Neural cell (in vitro differentiated cells): ENCODE results near the gene POLR3E. TPM values are rescaled to one million over a fixed set of nuclear protein-coding genes. Genes with fewer than 3 reads are reported as not detected.

Experiments
- H2AFZ ChIP-seq: fragments of 200-600, 300-800 bp; sonication (generic), shearing (Covaris generic); 2 replicates; pipeline ENCODE4 v1.6.0; 2014; ENCODE audit warnings: low read depth, mild to moderate bottlenecking, antibody characterized with exemption, low read length, moderate library complexity
- H3F3A ChIP-seq: fragments of 200-600 bp; shearing (Covaris generic); 2 replicates; pipeline ENCODE4 v1.6.1; 2016; ENCODE audit warnings: mild to moderate bottlenecking, moderate library complexity, mixed read lengths, antibody characterized with exemption, low read length; ENCODE audit not compliant: insufficient read depth, poor library complexity, severe bottlenecking
- H3K27ac ChIP-seq: fragments of 200-600, 300-800 bp; sonication (generic), shearing (Covaris generic); 2 replicates; pipeline ENCODE4 v1.5.1; 2014; ENCODE audit warnings: mild to moderate bottlenecking, low read length, moderate library complexity
- H3K27me3 ChIP-seq: fragments of 300-800, 200-600 bp; sonication (generic), shearing (Covaris generic); 2 replicates; pipeline ENCODE4 v1.6.0; 2014; ENCODE audit warnings: mild to moderate bottlenecking, low read depth, low read length, moderate library complexity; ENCODE audit not compliant: insufficient read depth
- H3K36me3 ChIP-seq: fragments of 300-800, 200-600 bp; sonication (generic), shearing (Covaris generic); 2 replicates; pipeline ENCODE4 v1.5.1; 2014; ENCODE audit warnings: mild to moderate bottlenecking, antibody characterized with exemption, low read length, moderate library complexity; ENCODE audit not compliant: insufficient read depth
- H3K4me2 ChIP-seq: fragments of 300-800, 200-600 bp; sonication (generic), shearing (Covaris generic); 2 replicates; pipeline ENCODE4 v1.6.0; 2014; ENCODE audit warnings: mild to moderate bottlenecking, low read length
- H3K4me3 ChIP-seq: fragments of 300-800, 200-600 bp; sonication (generic), shearing (Covaris generic); 2 replicates; pipeline ENCODE4 v1.5.1; 2014; ENCODE audit warnings: mild to moderate bottlenecking, low read length, moderate library complexity
- H3K79me2 ChIP-seq: fragments of 200-600 bp; shearing (Covaris generic); replicated peaks from 2 replicates; pipeline ENCODE4 v1.6.0; 2014; ENCODE audit warnings: mild to moderate bottlenecking, low read length, moderate library complexity; ENCODE audit not compliant: insufficient read depth
- H3K9ac ChIP-seq: fragments of 300-800, 200-600 bp; sonication (generic), shearing (Covaris generic); 2 replicates; pipeline ENCODE4 v1.6.1; 2016; ENCODE audit warnings: mild to moderate bottlenecking, low read length, mixed read lengths
- H3K9me2 ChIP-seq: fragments of 200-600 bp; shearing (Covaris generic); 2 replicates; pipeline ENCODE4 v1.6.1; 2016; ENCODE audit warnings: mild to moderate bottlenecking, low read length, mixed read lengths; ENCODE audit not compliant: insufficient read depth
- H3K9me3 ChIP-seq: fragments of 200-600, 300-800 bp; sonication (generic), shearing (Covaris generic); 2 replicates; pipeline ENCODE4 v1.6.1; 2016; ENCODE audit warnings: mild to moderate bottlenecking, mixed run types, low read length, moderate library complexity, mixed read lengths
- H4K20me1 ChIP-seq: fragments of 200-600 bp; shearing (Covaris generic); 2 replicates; pipeline ENCODE4 v1.6.1; 2016; ENCODE audit warnings: mild to moderate bottlenecking, mixed run types; ENCODE audit not compliant: insufficient read depth
- CTCF ChIP-seq: fragments of 450-650 bp; IDR thresholded peaks from 2 replicates; pipeline ENCODE4 v1.5.1; 2014; ENCODE audit warnings: antibody characterized with exemption, mild to moderate bottlenecking, moderate library complexity; ENCODE audit not compliant: poor library complexity, severe bottlenecking
- EP300 ChIP-seq: fragments of 450-650 bp; conservative IDR thresholded peaks from 2 replicates; pipeline ENCODE4 v1.6.1; 2014; ENCODE audit warnings: antibody characterized with exemption, mild to moderate bottlenecking, moderate library complexity; ENCODE audit not compliant: poor library complexity, severe bottlenecking
- EZH2 ChIP-seq: fragments of 200-600, 300-800 bp; shearing (Covaris generic), sonication (generic); IDR thresholded peaks from 2 replicates; pipeline ENCODE4 v1.6.1; 2014; ENCODE audit warnings: antibody characterized with exemption, low read length, borderline replicate concordance, mild to moderate bottlenecking; ENCODE audit not compliant: insufficient read depth, poor library complexity, severe bottlenecking
- MXI1 ChIP-seq: fragments of 450-650 bp; conservative IDR thresholded peaks from 2 replicates; pipeline ENCODE4 v1.6.1; 2014; ENCODE audit warnings: antibody characterized with exemption, mild to moderate bottlenecking; ENCODE audit not compliant: poor library complexity, severe bottlenecking
- POLR2AphosphoS5 ChIP-seq: IDR thresholded peaks from 2 replicates; pipeline ENCODE4 v1.6.1; 2012
- RAD21 ChIP-seq: fragments of 450-650 bp; conservative IDR thresholded peaks from 2 replicates; pipeline ENCODE4 v1.6.1; 2014; ENCODE audit warnings: antibody characterized with exemption, mild to moderate bottlenecking, moderate library complexity
- REST ChIP-seq: IDR thresholded peaks from 2 replicates; pipeline ENCODE4 v1.6.1; 2012; ENCODE audit warnings: borderline replicate concordance
- SMC3 ChIP-seq: fragments of 450-650 bp; conservative IDR thresholded peaks from 2 replicates; pipeline ENCODE4 v1.6.1; 2014; ENCODE audit warnings: antibody characterized with exemption, mild to moderate bottlenecking, moderate library complexity; ENCODE audit not compliant: poor library complexity
- TAF1 ChIP-seq: IDR thresholded peaks from 2 replicates; pipeline ENCODE4 v1.6.1; 2012; ENCODE audit warnings: low read depth
- polyA plus RNA-seq: library from polyadenylated mRNA; depleted of rRNA; stranded (reverse); fragments of >200 nt; gene quantifications from 2 replicates; pipeline ENCODE4 v1.2.3, GENCODE V29; 2014

Gene POLR3E
- polyA plus RNA-seq, 1 donor from 2014 or later: 47.4 TPM

GRCh38 chr16:22278441-22279230 lies 18.6 kb upstream of the POLR3E start:
- TF ChIP-seq TAF1: no peak
- no peak for TF ChIP-seq EP300
- TF ChIP-seq REST: no peak
- TF ChIP-seq EZH2: no peak
- TF ChIP-seq RAD21: no peak
- TF ChIP-seq POLR2AphosphoS5: no peak
- no peak for TF ChIP-seq MXI1
- no peak for TF ChIP-seq CTCF
- TF ChIP-seq SMC3: no peak
- Histone ChIP-seq H3F3A (no peaks in the 10 kb centered on the region), H3K27me3 (no peaks in the 10 kb centered on the region), H3K36me3 (no peaks in the 10 kb centered on the region), H3K9me3 (no peaks in the 10 kb centered on the region), H3K79me2 (no peaks in the 10 kb centered on the region), H3K27ac (no peak overlapping the region), H3K4me2 (no peak overlapping the region), H2AFZ (no peak overlapping the region), H3K4me3 (no peak overlapping the region), H3K9ac (no peak overlapping the region), H4K20me1 (no peaks in the 10 kb centered on the region), H3K9me2 (no peaks in the 10 kb centered on the region)

GRCh38 chr16:22282254-22282892 lies 14.8 kb upstream of the POLR3E start:
- TF ChIP-seq CTCF (no peak), POLR2AphosphoS5 (no peak), EP300 (no peak), TAF1 (no peak), RAD21 (no peak), SMC3 (no peak), MXI1 (no peak), EZH2 (no peak), REST (no peak)
- Histone ChIP-seq H4K20me1 (no peaks in the 10 kb centered on the region), H3K79me2 (no peaks in the 10 kb centered on the region)

More at GRCh38 chr16:22282254-22282892, 14.8 kb upstream of the POLR3E start:
- Histone ChIP-seq H3K9ac (no peak overlapping the region), H3K9me2 (no peaks in the 10 kb centered on the region), H3K9me3 (no peaks in the 10 kb centered on the region), H3K4me3 (no peak overlapping the region), H3K4me2 (no peak overlapping the region), H2AFZ (no peak overlapping the region), H3F3A (no peaks in the 10 kb centered on the region), H3K27ac (no peak overlapping the region), H3K36me3 (no peaks in the 10 kb centered on the region), H3K27me3 (no peaks in the 10 kb centered on the region)
